NCI-H2107 (cell line): Measurements from ENCODE around the gene TCF21.
"Not testable (repeated sequence)": the region's sequence is repeated elsewhere in the genome, so short reads cannot be mapped to it uniquely, and the experiment has no call there.

Experiments used
- DNase-seq: peaks from one replicate; lab custom pipeline; 2025; lab: John Stamatoyannopoulos, UW

TCF21 gene

GRCh38 chr6:133888929-133889556, at the start of gene TCF21:
Gene TCF21 (plus strand): TSS chr6:133889113. CDS start chr6:133889398, 285 bp downstream.
- no peak for DNase-seq

- no peak for DNase-seq
Observed at GRCh38 chr6:133841176-133841575, 47.7 kb upstream of the TCF21 start.

- DNase-seq = no peak
Observed at GRCh38 chr6:133843098-133843497, 45.8 kb upstream of the TCF21 start.

GRCh38 chr6:133844709-133845108, 44.2 kb upstream of the TCF21 start:
- no peak for DNase-seq

GRCh38 chr6:133854041-133854363, 34.9 kb upstream of the TCF21 start:
- no peak for DNase-seq

GRCh38 chr6:133854364-133855275, 34.3 kb upstream of the TCF21 start:
- no peak for DNase-seq

- no peak for DNase-seq
Observed at GRCh38 chr6:133855276-133855990, 33.5 kb upstream of the TCF21 start.

GRCh38 chr6:133855991-133856370, 32.9 kb upstream of the TCF21 start:
- DNase-seq = no peak

GRCh38 chr6:133856911-133857310, 32.0 kb upstream of the TCF21 start:
- DNase-seq = no peak

- no peak for DNase-seq
Observed at GRCh38 chr6:133857696-133858095, 31.2 kb upstream of the TCF21 start.

- not testable (repeated sequence) for DNase-seq
Observed at GRCh38 chr6:133861337-133861736, 27.6 kb upstream of the TCF21 start.

- DNase-seq = no peak
Observed at GRCh38 chr6:133863228-133863627, 25.7 kb upstream of the TCF21 start.

GRCh38 chr6:133865680-133866079, 23.2 kb upstream of the TCF21 start:
- DNase-seq = no peak

GRCh38 chr6:133871131-133871530, 17.8 kb upstream of the TCF21 start:
- no peak for DNase-seq

GRCh38 chr6:133873538-133873937, 15.4 kb upstream of the TCF21 start:
- DNase-seq = no peak

- no peak for DNase-seq
Observed at GRCh38 chr6:133877116-133877515, 11.8 kb upstream of the TCF21 start.

- DNase-seq = no peak
Observed at GRCh38 chr6:133880006-133880405, 8.9 kb upstream of the TCF21 start.

- DNase-seq = no peak
Observed at GRCh38 chr6:133880896-133881295, 8.0 kb upstream of the TCF21 start.

- no peak for DNase-seq
Observed at GRCh38 chr6:133886104-133886775, 2.7 kb upstream of the TCF21 start.

- DNase-seq = no peak
Observed at GRCh38 chr6:133887156-133887879, 1.6 kb upstream of the TCF21 start.

GRCh38 chr6:133887880-133888230, 1.1 kb upstream of the TCF21 start:
- DNase-seq = no peak
